SK-N-SH (cell line): Measurements from ENCODE around the gene MORC2. TPM values are rescaled to one million over a fixed set of nuclear protein-coding genes. Genes with fewer than 3 reads are reported as not detected.

Source experiments
- CTCF ChIA-PET: fragments of 300-600, 350-600 bp; formaldehyde crosslinking; extraction: SDS; loops from one replicate; lab custom pipeline; 2021; lab: Yijun Ruan, JAX
- POLR2A ChIA-PET: fragments of 350-600 bp; sonication (Branson Sonifier 250); formaldehyde crosslinking; extraction: SDS; loops from one replicate; lab custom pipeline; 2020; ENCODE audit warnings: antibody characterized with exemption, inconsistent platforms; lab: Yijun Ruan, JAX
- DNase-seq: peaks from one replicate; pipeline ENCODE4 v3.0.0; 2012
- H2AFZ ChIP-seq: fragments of 200-600 bp; sonication (generic); 2 replicates; pipeline ENCODE4 v1.8.1; 2016; ENCODE audit warnings: antibody characterized with exemption, mild to moderate bottlenecking, low read depth
- H3F3A ChIP-seq: fragments of 200-600 bp; sonication (generic); replicated peaks from 2 replicates; pipeline ENCODE3; 2016; ENCODE audit warnings: antibody characterized with exemption, mild to moderate bottlenecking; ENCODE audit not compliant: insufficient read depth
- H3K27ac ChIP-seq, 2 experiments: fragments of 200-500 bp in 1 of 2; fragments of 200-600 bp in 1 of 2; sonication (Bioruptor generic) in 1 of 2; sonication (generic), shearing (Covaris generic) in 1 of 2; 2 replicates each; pipeline versions ENCODE4 v1.5.1 to v1.6.1; 2014 to 2016; ENCODE audit warnings: low read depth in 2 of 2, inconsistent platforms in 1 of 2, low read length in 1 of 2, mild to moderate bottlenecking in 1 of 2, mixed read lengths in 1 of 2
- H3K27me3 ChIP-seq: fragments of 200-600 bp; sonication (generic), shearing (Covaris generic); 2 replicates; pipeline ENCODE4 v1.6.1; 2016; ENCODE audit warnings: mixed run types; ENCODE audit not compliant: insufficient read depth
- H3K36me3 ChIP-seq, 2 experiments: fragments of 200-500 bp in 1 of 2; fragments of 200-600 bp in 1 of 2; sonication (Bioruptor generic) in 1 of 2; sonication (generic) in 1 of 2; replicated peaks in 1 of 2; 2 replicates each; pipeline versions ENCODE3 to v1.5.1; 2014 to 2016; ENCODE audit warnings: low read length in 1 of 2, mild to moderate bottlenecking in 1 of 2; ENCODE audit not compliant: insufficient read depth in 2 of 2, control insufficient read depth in 1 of 2
- H3K4me1 ChIP-seq, 2 experiments: fragments of 200-500 bp in 1 of 2; fragments of 200-600 bp in 1 of 2; sonication (Bioruptor generic) in 1 of 2; sonication (generic), shearing (Covaris generic) in 1 of 2; 2 replicates each; pipeline versions ENCODE4 v1.5.1 to v1.6.1; 2014 to 2016; ENCODE audit warnings: low read depth in 1 of 2, low read length in 1 of 2, mixed run types in 1 of 2; ENCODE audit not compliant: insufficient read depth in 2 of 2, control insufficient read depth in 1 of 2
- H3K4me2 ChIP-seq: fragments of 200-600 bp; sonication (generic), shearing (Covaris generic); 2 replicates; pipeline ENCODE4 v1.6.1; 2017; ENCODE audit warnings: mixed run types
- H3K4me3 ChIP-seq, 2 experiments: fragments of 200-500 bp in 1 of 2; fragments of 200-600 bp in 1 of 2; sonication (Bioruptor generic) in 1 of 2; sonication (generic), shearing (Covaris generic) in 1 of 2; 2 replicates each; pipeline versions ENCODE4 v1.5.1 to v1.8.1; 2014 to 2016; ENCODE audit warnings: low read depth in 2 of 2, inconsistent platforms in 1 of 2, low read length in 1 of 2, mild to moderate bottlenecking in 1 of 2, mixed read lengths in 1 of 2, moderate library complexity in 1 of 2
- H3K79me2 ChIP-seq: fragments of 200-600 bp; sonication (generic); 2 replicates; pipeline ENCODE4 v1.8.1; 2017; ENCODE audit warnings: mild to moderate bottlenecking; ENCODE audit not compliant: insufficient read depth
- H3K9ac ChIP-seq: fragments of 200-600 bp; sonication (generic); 2 replicates; pipeline ENCODE4 v1.6.1; 2017; ENCODE audit warnings: mixed run types
- H3K9me2 ChIP-seq: fragments of 200-600 bp; sonication (generic); 2 replicates; pipeline ENCODE4 v1.6.1; 2017; ENCODE audit warnings: mixed run types
- H3K9me3 ChIP-seq: fragments of 200-600 bp; sonication (generic); 2 replicates; pipeline ENCODE4 v1.6.1; 2017; ENCODE audit warnings: mixed run types, mild to moderate bottlenecking, moderate library complexity
- H4K20me1 ChIP-seq: fragments of 200-600 bp; sonication (generic); 2 replicates; pipeline ENCODE4 v1.6.1; 2017; ENCODE audit warnings: mild to moderate bottlenecking, mixed run types; ENCODE audit not compliant: insufficient read depth
- CHD2 ChIP-seq: fragments of 150-350 bp; IDR thresholded peaks from 2 replicates; pipeline ENCODE4 v1.6.1; 2018; ENCODE audit warnings: low read length; ENCODE audit not compliant: partially characterized antibody
- EZH2phosphoT487 ChIP-seq: fragments of 200-600 bp; sonication (generic); IDR thresholded peaks from 2 replicates; pipeline ENCODE4 v1.6.1; 2017; ENCODE audit warnings: low read depth, mixed run types, mild to moderate bottlenecking, antibody characterized with exemption, moderate library complexity, borderline replicate concordance
- FOXJ3 ChIP-seq: sonication (generic); formaldehyde crosslinking; IDR thresholded peaks from 2 replicates; pipeline ENCODE4 v1.5.1; 2020; ENCODE audit warnings: mild to moderate bottlenecking, missing genetic modification reagents
- JUND ChIP-seq: IDR thresholded peaks from 2 replicates; pipeline ENCODE4 v1.4.0; 2012
- MEF2A ChIP-seq: IDR thresholded peaks from 2 replicates; pipeline ENCODE4 v1.4.0; 2012; ENCODE audit warnings: low read depth, borderline replicate concordance
- MXI1 ChIP-seq: IDR thresholded peaks from 2 replicates; pipeline ENCODE4 v1.6.1; 2012; ENCODE audit warnings: mild to moderate bottlenecking, low read depth, low read length, improper control_type of control experiment
- RXRA ChIP-seq: IDR thresholded peaks from 2 replicates; pipeline ENCODE4 v1.4.0; 2012; ENCODE audit warnings: low read depth, mild to moderate bottlenecking, borderline replicate concordance
- TAF1 ChIP-seq: IDR thresholded peaks from 2 replicates; pipeline ENCODE4 v1.6.1; 2012; ENCODE audit warnings: low read depth, mild to moderate bottlenecking, low read length, moderate library complexity, borderline replicate concordance
- YY1 ChIP-seq: IDR thresholded peaks from 2 replicates; pipeline ENCODE4 v1.4.0; 2012; ENCODE audit warnings: low read depth, mild to moderate bottlenecking
- WGBS: methylation state at CpG from one replicate; pipeline ENCODE4 v1.1.6; 2017; ENCODE audit warnings: low lambda C conversion rate; 5-methylcytosine and 5-hydroxymethylcytosine counted together
- polyA plus RNA-seq, 3 experiments: library from polyadenylated mRNA; depleted of rRNA; stranded (reverse); fragments of >200 nt; gene quantifications; 2 replicates each; pipeline ENCODE4 v1.2.3, GENCODE V29; 2012
- TF ChIP-seq, protein P1 (sequence below): IDR thresholded peaks from 2 replicates; pipeline ENCODE4 v1.6.1; 2012; ENCODE audit warnings: mild to moderate bottlenecking, low read depth, low read length, moderate library complexity
- TF ChIP-seq, protein P2 (sequence below): IDR thresholded peaks from 2 replicates; pipeline ENCODE4; 2012
- TF ChIP-seq, protein P3 (sequence below): IDR thresholded peaks from 2 replicates; pipeline ENCODE4 v1.4.0; 2012; ENCODE audit warnings: low read depth
- TF ChIP-seq, protein P4 (sequence below): fragments of 200-600 bp; sonication (generic); IDR thresholded peaks from 2 replicates; pipeline ENCODE4 v1.6.1; 2017; ENCODE audit warnings: antibody characterized with exemption, mild to moderate bottlenecking, moderate library complexity
- TF ChIP-seq, protein P5 (sequence below): fragments of 150-350 bp; IDR thresholded peaks from 2 replicates; pipeline ENCODE4 v1.6.1; 2016; ENCODE audit warnings: mild to moderate bottlenecking, low read depth, low read length
- TF ChIP-seq, protein P6 (sequence below): IDR thresholded peaks from 2 replicates; pipeline ENCODE4 v1.4.0; 2012; ENCODE audit warnings: low read depth, borderline replicate concordance

MORC2 gene
- polyA plus RNA-seq, 1 of the 3 experiments (the other 2 are of a cell fraction), result 8.3 TPM

DNA sequence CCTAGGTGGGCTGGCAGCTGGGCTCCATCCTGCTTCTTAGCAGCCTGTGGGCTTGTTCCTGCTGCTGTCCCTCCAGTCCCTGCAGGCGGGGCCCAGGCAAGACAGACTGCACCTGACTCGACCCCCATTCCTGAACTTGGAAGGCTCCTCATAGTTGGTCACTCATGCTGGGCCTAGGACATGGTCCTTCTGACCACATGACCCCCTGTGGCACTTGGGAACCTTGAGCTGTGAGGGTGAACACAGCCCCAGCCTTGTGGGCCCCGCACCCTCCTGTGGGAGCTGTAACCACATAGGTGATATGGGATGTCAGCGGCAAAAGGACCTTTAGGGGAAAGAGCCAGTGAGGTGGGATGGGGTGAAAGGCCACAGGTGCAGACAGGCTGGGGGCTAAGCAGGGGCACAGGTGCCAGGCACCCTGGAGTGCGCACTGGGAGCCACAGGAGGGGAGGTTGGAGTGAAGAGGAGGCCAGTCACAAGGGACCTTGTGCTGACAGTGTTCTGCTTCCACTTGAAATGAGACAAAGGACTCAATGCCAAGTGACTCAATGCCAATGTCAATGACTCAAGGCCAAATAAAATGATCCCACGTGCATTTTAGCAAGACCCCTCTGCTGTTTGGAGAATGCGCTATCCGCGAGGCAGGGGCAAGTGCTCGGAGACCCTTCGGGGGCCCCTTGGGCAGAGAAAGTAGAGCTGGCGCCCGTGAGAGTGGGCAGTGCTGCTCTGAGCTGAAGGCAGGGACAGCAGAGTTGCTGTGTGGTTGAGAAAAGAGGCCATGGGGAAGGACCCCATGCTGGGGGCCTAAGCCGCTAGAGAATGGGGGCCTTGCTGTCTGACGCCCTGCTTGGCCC is 90.7 kb downstream of the MORC2 start:
- Histone ChIP-seq H3K9me2 (no peaks in the 10 kb centered on the region), H3F3A (no peaks in the 10 kb centered on the region), H3K4me1 (peaks cover 0 to 70% of the 10 kb centered on the region in 2 experiments; a peak in 1 of 4 replicates)
- TF ChIP-seq MEF2A (no peak), MXI1 (no peak), TAF1 (no peak), YY1 (no peak), FOXJ3 (no peak), JUND (no peak), CHD2 (no peak), RXRA (no peak), EZH2phosphoT487 (no peak)
- TF ChIP-seq, protein P1, sequence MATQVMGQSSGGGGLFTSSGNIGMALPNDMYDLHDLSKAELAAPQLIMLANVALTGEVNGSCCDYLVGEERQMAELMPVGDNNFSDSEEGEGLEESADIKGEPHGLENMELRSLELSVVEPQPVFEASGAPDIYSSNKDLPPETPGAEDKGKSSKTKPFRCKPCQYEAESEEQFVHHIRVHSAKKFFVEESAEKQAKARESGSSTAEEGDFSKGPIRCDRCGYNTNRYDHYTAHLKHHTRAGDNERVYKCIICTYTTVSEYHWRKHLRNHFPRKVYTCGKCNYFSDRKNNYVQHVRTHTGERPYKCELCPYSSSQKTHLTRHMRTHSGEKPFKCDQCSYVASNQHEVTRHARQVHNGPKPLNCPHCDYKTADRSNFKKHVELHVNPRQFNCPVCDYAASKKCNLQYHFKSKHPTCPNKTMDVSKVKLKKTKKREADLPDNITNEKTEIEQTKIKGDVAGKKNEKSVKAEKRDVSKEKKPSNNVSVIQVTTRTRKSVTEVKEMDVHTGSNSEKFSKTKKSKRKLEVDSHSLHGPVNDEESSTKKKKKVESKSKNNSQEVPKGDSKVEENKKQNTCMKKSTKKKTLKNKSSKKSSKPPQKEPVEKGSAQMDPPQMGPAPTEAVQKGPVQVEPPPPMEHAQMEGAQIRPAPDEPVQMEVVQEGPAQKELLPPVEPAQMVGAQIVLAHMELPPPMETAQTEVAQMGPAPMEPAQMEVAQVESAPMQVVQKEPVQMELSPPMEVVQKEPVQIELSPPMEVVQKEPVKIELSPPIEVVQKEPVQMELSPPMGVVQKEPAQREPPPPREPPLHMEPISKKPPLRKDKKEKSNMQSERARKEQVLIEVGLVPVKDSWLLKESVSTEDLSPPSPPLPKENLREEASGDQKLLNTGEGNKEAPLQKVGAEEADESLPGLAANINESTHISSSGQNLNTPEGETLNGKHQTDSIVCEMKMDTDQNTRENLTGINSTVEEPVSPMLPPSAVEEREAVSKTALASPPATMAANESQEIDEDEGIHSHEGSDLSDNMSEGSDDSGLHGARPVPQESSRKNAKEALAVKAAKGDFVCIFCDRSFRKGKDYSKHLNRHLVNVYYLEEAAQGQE, result no peak
- TF ChIP-seq, protein P2, sequence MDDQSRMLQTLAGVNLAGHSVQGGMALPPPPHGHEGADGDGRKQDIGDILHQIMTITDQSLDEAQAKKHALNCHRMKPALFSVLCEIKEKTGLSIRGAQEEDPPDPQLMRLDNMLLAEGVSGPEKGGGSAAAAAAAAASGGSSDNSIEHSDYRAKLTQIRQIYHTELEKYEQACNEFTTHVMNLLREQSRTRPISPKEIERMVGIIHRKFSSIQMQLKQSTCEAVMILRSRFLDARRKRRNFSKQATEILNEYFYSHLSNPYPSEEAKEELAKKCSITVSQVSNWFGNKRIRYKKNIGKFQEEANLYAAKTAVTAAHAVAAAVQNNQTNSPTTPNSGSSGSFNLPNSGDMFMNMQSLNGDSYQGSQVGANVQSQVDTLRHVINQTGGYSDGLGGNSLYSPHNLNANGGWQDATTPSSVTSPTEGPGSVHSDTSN, result no peak
- TF ChIP-seq, protein P3, sequence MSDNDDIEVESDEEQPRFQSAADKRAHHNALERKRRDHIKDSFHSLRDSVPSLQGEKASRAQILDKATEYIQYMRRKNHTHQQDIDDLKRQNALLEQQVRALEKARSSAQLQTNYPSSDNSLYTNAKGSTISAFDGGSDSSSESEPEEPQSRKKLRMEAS, result no peak
- TF ChIP-seq, protein P4, sequence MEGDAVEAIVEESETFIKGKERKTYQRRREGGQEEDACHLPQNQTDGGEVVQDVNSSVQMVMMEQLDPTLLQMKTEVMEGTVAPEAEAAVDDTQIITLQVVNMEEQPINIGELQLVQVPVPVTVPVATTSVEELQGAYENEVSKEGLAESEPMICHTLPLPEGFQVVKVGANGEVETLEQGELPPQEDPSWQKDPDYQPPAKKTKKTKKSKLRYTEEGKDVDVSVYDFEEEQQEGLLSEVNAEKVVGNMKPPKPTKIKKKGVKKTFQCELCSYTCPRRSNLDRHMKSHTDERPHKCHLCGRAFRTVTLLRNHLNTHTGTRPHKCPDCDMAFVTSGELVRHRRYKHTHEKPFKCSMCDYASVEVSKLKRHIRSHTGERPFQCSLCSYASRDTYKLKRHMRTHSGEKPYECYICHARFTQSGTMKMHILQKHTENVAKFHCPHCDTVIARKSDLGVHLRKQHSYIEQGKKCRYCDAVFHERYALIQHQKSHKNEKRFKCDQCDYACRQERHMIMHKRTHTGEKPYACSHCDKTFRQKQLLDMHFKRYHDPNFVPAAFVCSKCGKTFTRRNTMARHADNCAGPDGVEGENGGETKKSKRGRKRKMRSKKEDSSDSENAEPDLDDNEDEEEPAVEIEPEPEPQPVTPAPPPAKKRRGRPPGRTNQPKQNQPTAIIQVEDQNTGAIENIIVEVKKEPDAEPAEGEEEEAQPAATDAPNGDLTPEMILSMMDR, result no peak
- TF ChIP-seq, protein P5, sequence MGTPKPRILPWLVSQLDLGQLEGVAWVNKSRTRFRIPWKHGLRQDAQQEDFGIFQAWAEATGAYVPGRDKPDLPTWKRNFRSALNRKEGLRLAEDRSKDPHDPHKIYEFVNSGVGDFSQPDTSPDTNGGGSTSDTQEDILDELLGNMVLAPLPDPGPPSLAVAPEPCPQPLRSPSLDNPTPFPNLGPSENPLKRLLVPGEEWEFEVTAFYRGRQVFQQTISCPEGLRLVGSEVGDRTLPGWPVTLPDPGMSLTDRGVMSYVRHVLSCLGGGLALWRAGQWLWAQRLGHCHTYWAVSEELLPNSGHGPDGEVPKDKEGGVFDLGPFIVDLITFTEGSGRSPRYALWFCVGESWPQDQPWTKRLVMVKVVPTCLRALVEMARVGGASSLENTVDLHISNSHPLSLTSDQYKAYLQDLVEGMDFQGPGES, result no peak
- TF ChIP-seq, protein P6, sequence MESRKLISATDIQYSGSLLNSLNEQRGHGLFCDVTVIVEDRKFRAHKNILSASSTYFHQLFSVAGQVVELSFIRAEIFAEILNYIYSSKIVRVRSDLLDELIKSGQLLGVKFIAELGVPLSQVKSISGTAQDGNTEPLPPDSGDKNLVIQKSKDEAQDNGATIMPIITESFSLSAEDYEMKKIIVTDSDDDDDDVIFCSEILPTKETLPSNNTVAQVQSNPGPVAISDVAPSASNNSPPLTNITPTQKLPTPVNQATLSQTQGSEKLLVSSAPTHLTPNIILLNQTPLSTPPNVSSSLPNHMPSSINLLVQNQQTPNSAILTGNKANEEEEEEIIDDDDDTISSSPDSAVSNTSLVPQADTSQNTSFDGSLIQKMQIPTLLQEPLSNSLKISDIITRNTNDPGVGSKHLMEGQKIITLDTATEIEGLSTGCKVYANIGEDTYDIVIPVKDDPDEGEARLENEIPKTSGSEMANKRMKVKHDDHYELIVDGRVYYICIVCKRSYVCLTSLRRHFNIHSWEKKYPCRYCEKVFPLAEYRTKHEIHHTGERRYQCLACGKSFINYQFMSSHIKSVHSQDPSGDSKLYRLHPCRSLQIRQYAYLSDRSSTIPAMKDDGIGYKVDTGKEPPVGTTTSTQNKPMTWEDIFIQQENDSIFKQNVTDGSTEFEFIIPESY, result no peak
- TF ChIP-seq, all 33 proteins: peak for 0
- Histone ChIP-seq H3K27ac (peak overlapping the region in 1 of 2 experiments; percentile 76; a peak in 1 of 4 replicates), H3K4me3 (no peak overlapping the region), H3K79me2 (no peaks in the 10 kb centered on the region), H3K36me3 (no peaks in the 10 kb centered on the region), H3K9ac (no peak overlapping the region), H4K20me1 (no peaks in the 10 kb centered on the region), H3K4me2 (no peak overlapping the region), H3K27me3 (no peaks in the 10 kb centered on the region), H3K9me3 (no peaks in the 10 kb centered on the region), H2AFZ (no peak overlapping the region)
- 90% methylated on average over 11 of the region's 15 CpGs for WGBS
- POLR2A ChIA-PET, result interaction anchor here (0.6 kb wide), 1 partner anchor 466 kb away, joined by 4 read pairs; no protein-coding TSS in a partner anchor
- DNase-seq, result peak; percentile 35
- CTCF ChIA-PET, result interaction anchor here (0.9 to 1.7 kb wide), 7 partner anchors 9 to 56 kb away, joined by 3 to 10 read pairs (median 4); no protein-coding TSS in a partner anchor
